HL-60/S4 treated with retinoic acid at 250 ng/mL for 4 days and 3 days (cell line): ENCODE data around the gene GCH1.
"Not testable (repeated sequence)": the region's sequence is repeated elsewhere in the genome, so short reads cannot be mapped to it uniquely, and the experiment has no call there.

Source experiments
- in situ Hi-C: fragments of 300-500 bp; cut with MboI; formaldehyde crosslinking; loops from 2 replicates; pipeline ENCODE4 v1.7.0; 2022; ENCODE audit warnings: low sequenced_read_pairs

The GCH1 gene, protein sequence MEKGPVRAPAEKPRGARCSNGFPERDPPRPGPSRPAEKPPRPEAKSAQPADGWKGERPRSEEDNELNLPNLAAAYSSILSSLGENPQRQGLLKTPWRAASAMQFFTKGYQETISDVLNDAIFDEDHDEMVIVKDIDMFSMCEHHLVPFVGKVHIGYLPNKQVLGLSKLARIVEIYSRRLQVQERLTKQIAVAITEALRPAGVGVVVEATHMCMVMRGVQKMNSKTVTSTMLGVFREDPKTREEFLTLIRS

DNA sequence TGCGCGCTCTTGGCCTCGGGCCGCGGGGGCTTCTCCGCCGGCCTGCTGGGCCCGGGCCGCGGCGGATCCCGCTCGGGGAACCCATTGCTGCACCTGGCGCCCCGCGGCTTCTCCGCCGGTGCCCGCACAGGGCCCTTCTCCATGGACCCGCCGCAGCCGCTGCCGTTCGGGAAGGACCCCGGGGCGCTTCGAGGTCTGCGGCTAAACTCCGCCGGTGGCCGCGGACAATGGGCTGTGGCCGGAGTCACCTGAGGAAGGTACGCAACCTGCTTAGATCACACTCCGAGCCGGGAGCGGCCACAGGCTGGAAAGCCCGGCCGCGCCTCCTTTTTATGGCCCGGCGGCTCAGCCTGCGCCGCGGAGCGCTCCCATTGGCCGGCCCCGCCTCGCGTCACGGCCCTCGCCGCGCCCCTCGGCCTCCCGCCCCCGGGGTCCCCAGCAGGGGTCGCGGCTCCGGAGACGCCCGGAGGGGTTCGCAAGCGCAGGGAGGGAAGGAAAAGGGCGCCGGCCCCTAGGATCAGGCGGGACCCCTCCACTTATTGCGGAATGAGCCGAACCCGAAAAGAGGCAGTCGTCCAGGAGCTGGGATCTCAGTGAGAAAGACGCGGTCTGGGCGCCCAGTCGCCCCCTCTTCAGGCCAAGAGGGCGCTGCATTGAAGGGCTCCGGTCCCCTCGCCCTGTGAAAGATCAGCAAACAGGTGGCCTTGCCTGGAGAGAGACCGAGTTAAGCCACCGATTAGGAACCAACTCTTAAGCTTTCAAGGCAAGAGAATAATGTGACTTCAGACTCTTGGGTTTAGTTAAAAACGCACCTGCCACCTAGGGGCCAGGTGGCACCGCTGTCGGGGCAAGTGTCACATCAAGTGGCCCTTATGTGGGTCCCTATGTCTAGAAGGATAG lies at the start of gene GCH1:
GCH1 (minus strand) TSS at position 306 of the 900 bp plus-strand sequence; CDS start at position 143, 163 bp downstream.
- in situ Hi-C loops, result no loop called here

DNA sequence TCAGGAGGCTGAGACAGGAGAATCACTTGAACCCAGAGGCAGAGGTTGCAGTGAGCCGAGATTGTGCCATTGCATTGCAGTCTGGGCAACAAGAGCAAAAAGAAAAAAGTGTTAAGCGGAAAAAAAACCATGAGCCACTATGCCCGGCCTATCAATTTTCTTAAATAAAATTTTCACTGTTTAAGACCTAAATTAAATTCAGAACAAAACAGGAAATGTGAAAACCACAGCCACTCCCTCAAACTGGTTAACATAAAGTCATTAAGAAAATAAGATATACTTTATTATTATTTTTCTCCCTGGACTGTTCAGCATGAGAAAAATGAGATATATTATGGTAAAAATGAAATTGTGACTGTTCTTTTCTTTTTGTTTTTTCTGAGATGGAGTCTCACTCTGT lies 44.6 kb upstream of the GCH1 start:
- in situ Hi-C loops, result no loop called here

DNA sequence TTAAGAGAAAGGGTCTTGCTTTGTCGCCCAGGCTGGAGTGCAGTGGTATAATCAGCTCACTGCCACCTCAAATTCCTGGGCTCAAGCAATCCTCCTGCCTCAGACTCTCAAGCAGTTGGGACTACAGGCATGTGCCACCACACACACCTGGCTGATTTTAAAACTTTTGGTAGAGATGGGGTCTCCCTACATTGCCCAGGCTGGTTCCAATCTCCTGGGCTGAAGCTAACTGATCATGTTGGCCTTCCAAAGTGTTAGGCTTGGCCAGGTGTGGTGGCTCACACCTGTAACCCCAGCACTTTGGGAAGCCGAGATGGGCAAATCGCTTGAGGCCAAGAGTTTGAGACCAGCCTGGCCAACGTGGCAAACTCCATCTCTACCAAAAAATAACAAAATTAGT lies 43.9 kb upstream of the GCH1 start:
- in situ Hi-C loops, result no loop called here

DNA sequence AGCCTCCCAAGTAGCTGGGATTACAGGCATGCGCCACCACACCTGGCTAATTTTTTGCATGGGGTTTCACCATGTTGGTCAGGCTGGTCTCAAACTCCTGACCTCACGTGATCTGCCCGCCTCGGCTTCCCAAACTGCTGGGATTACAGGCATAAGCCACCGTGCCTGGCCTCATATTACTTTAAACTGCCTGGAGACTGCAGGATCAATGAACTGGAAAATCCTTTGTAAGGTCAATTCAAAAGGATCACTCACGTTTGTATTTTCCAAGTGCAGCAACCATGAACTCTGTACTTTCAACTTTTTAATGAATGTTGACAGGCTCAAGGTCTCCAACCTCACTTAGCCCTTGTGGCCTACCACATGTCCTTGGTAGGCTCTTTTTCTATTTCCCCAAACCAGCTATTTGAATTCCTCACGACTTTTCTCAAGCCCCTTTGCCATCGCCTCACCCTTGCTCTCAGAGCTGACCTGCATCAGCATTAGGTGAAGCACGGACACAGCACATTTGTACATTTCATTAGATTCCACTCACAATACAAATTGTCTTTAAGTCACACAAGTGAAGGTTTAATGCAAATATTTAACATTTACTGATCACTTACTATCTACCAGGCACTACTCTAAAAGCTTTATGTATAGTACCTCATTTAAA lies 42.2 kb upstream of the GCH1 start:
- in situ Hi-C loops, result no loop called here

DNA sequence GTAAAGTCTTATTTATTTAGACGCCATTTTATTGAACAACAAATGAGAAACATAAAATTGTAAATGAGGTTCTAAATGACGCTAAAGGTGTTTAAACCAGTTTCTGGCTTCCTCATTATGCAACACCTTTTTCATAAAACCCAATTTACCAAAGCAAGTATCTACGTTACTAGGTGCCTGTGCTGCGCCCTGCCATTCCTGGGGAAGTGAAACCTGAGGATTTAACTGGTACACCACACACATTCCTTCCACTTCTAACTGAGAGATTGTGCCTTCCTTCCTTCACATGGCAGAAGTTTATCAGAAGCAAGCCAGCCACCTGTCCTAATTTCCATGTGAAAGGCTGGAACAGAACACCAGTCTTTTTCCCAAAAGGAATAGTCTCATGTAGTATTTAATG lies 40.3 kb upstream of the GCH1 start:
- in situ Hi-C loops, result no loop called here

DNA sequence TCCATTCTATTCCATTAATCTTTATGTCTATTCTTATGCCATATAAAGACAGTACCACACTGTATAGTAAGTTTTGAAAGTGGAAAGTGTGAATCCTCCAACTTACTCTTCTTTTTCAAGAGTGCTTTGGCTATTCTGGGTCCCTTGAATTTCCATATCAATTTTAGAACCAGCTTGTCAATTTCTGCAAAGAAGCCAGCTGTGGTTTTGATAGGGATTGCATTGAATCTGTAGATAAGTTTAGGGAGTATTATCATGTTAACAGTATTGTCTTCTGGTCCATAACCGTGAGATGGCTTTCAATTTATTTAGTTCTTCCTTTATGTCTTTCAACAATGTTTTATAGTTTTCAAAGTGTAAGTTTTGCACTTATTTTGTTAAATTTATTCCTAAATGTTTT lies 34.2 kb upstream of the GCH1 start:
- in situ Hi-C loops, result no loop called here

DNA sequence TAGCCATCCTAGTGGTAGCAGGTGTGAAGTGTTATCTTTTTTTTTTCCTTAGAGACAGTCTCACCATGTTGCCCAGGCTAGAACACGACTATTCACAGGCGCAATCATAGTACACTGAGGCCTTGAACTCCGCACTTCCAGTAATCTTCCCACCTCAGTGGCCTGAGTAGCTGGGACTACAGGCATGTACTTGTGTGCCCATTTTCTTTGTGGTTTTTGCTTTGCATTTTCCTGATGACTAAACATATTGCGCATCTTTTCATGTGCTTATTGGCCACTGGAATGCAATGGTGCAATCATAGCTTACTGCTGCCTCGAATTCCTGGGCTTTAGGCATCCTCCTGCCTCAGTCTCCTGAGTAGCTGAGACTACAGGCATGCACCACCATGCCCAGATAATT lies 33.3 kb upstream of the GCH1 start:
- in situ Hi-C loops, result no loop called here

DNA sequence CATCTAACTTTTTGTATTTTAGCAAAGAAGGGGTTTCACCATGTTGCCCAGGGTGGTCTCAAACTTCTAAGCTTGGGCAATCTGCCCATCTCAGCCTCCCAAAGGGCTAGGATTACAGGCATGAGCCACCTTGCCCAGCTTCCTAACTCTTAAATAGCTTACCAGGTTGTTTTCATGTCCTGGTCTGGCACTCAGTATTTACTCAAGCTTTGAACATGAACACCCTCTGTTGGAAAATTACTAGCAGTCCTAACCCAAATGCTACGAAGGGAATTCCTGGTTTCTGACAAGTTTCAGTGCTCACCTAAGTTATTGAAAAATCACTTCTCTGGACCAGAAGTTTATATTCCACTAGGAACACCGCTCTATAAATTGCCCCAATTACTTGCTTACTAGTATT lies 32.5 kb upstream of the GCH1 start:
- in situ Hi-C loops, result no loop called here

DNA sequence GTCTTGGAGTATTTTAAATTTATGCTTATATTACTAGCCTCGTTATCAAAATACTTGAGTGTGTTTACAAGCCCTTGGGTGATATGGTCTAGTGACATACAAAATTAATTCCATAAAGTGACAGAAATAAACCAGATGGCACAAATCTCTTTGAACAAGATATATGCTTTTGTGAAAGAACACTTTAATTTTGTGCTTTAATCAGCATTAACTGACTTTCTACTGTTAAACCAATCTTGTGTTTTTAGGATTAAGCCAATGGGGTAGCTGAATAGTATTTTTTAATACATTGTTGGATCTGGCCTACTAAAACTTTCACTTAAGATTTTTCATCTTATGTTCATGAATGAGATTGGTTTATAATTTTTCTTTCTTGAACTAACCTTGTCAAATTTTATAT lies 30.4 kb upstream of the GCH1 start:
- in situ Hi-C loops, result no loop called here

DNA sequence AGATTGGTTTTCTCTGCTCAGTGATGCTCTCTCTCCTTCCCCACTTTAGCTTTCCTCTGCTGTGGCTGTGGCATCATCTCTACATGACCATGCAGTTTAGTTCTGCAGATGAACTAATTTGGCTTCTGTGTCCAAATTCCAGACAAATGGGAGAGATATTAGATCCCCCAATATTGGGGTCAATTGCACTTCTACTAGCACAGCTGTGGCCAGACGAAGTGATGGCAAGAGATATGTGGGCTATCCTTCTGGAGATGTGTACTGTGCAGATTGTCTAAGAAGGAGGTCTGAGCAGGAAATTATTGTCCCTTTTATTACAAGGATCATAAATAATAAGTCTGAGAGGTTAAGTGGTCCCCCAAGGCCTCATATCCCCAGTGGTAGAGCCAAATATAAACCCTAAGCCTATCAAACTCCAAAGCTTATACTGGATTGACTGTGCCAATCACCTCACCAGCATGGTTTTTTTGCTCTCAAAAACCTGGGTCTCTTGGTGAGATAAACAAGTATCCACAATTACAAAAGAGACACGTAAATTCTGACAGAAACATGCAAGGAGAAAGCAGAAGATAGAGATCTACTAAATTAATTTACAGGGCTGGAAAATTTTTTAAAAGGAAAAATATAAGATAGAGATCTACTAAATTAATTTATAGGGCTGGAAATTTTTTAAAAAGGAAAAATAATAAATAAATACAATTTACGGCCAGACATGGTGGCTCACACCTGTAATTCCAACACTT lies 29.1 kb upstream of the GCH1 start:
- in situ Hi-C loops, result no loop called here

DNA sequence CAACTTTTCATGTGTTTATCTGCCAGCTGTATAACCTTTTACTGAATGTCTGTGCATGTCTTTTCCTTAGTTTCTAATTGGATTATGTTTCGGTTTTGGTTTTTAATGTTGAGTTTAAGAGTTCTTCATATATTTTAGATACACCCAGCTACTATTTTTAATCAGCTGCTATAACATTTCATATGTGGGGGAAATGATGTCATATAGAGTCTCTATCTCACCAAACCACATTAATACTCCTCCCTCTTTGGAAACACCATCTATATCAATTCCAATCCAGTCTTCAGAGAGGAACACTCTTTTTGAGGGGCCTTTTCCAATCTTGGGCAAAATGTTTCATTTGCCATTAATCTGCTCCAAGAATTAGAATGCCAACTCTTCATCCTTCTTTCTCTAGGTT lies 28.5 kb upstream of the GCH1 start:
- in situ Hi-C loops, result no loop called here

DNA sequence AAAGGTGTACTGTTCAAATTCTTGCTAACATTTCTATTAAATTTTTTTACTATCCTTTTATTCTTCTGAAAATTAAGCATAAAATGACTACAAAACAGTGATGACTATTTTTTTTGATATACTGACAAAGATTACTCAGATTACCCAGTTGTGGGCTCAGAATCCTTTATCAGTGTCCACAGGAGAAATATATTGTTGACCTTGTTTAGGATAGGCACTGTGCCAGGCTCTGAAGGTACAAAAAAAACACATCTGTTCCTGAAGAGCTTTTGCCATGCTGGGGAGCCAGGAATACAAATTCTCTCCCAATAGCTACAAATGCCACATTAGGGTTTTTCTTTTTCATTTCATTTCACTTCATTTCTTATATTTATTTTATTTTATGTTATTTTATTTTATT lies 26.9 kb upstream of the GCH1 start:
- in situ Hi-C loops, result no loop called here

DNA sequence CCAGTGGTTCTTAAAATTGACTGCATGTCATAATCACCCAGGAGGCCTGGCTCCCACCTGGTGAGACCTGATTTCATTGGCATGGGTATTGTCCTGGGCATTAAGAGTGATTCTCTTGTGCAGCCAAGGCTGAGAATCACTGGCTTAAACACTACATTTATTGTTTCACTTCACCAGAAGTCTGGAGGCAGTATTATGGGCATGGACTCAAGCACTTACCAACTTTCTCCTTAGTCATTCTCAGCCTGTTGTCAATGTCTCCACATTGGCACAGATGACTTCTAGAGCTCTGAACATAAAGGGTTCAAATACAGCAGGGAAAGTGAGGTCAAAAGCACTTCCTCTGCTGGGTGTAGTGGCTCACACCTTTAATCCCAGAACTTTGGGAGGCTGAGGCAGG lies 25.6 kb upstream of the GCH1 start:
- in situ Hi-C loops, result no loop called here

DNA sequence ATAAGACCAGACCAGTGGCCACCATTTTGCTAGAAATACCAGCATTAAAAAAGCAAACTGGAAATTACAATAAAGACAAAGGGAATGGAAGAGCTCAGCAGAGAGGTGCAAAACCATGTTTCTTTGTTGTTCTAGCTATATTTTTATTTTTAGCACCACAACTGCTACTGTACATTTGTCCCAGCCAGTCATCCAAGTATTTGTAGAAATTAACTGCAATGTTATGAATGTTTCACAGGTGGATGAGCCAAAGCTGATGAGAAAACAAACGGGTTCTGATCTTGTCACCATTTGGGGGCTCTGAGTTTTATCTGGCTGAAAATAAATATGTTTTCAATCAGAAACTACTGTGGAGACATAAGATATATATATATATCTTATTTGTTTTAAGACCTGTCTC lies 24.9 kb upstream of the GCH1 start:
- in situ Hi-C loops, result no loop called here

DNA sequence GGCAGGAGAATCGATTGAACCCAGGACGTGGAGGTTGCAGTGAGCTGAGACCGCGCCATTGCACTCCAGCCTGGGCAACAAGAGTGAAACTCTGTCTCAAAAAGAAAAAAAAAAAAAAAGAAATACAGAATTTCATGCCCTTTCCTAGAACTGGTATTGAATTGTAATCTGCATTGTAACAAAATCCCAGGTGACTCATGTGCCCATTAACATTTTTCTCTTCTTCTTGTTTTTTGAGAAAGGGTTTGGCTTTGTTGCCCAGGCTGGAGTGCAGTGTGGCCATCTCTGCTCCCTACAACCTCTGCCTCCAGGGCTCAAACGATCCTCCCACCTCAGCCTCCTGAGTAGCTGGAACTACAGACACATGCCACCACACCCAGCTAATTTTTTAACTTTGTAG lies 23.9 kb upstream of the GCH1 start:
- in situ Hi-C loops, result not testable (repeated sequence)

DNA sequence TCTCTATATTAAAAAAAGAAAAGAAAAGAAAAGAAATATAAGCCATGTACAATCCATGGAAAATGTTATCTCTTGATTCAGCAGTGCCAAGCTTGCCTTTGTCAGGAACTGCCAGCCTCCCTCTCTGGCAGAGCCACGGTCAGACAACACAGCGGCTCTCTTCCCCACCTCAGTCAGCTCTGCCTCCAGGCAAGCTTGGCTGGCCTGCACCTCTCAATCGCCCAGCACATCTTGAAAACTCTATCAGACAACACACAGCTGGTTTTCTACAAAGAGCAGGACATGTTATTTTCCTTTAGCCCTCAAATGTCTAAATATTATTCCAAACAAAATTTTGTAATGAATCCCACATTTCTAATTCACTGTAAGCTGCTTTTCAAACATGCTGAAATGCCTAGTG lies 20.0 kb upstream of the GCH1 start:
- in situ Hi-C loops, result no loop called here

DNA sequence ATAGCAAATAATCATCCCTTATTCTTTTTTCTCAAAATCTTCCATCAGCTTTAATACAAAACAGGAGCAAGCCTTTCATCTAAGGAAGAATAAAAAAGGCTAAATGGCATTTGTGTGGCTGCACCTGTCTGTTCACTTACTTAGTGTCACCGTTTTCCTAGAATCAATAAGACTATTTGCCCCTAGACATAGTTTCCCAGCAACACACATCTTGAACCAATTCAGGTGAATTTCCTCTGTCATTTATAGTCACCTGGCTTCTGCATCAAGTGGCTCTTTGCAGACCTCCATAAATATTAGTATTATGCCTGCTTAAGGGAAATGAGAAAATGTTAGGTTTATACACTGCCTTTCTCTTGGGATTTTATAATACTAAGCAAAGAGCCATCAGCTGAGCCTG lies 17.4 kb upstream of the GCH1 start:
- in situ Hi-C loops, result no loop called here

DNA sequence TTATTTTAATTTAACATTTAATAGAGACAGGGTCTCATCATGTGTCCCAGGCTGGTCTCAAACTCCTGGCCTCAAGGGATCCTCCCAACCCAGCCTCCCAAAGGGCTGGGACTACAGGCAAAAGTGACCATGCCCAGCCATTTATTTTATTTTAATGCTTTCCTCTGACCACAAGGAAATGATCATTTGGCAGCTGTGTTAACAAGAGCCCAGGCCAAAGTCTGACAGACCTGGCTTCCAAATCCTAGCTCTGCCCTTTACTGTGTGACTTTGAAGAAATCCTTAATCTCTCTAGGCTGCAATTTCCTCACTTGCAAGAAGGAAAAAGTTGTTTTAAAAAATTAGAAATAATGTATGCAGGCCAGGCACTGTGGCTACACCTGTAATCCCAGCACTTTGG lies 16.7 kb upstream of the GCH1 start:
- in situ Hi-C loops, result no loop called here

DNA sequence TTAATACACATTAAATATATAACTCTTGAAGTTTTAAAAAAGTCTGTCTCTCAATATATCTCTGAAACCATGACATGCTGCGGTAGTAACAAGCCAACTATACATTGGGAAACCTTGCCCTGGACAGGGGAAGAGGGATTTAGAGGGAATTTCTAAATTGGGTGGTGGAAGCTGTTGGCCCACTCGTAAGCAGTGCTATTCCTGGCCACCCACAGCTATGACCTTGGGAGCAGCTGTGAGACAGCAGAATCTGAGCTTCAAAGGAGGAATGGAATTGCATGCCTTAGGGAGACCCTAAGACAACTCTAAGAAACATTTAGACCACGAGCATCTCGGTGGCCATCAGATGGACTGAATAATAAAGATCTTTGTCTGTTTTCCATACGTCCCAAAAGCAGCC lies 15.8 kb upstream of the GCH1 start:
- in situ Hi-C loops, result no loop called here

DNA sequence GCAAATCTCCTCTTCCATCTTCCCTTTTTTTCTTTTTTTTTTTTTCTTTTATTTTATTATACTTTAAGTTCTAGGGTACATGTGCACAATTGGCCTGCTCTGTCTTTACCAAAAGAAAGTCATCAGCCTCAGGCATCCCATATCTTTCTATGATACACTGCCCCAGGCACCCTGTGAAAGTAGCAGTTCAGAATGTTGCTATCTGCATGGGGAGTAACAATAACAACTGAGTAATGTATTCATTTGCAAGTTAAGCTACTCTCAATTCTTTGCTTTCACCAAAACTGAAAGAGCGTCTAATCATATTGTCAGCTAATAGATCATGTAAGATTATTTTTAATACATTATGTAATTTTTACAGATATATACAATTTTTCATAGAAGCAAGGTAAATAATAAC lies 13.5 kb upstream of the GCH1 start:
- in situ Hi-C loops, result no loop called here

DNA sequence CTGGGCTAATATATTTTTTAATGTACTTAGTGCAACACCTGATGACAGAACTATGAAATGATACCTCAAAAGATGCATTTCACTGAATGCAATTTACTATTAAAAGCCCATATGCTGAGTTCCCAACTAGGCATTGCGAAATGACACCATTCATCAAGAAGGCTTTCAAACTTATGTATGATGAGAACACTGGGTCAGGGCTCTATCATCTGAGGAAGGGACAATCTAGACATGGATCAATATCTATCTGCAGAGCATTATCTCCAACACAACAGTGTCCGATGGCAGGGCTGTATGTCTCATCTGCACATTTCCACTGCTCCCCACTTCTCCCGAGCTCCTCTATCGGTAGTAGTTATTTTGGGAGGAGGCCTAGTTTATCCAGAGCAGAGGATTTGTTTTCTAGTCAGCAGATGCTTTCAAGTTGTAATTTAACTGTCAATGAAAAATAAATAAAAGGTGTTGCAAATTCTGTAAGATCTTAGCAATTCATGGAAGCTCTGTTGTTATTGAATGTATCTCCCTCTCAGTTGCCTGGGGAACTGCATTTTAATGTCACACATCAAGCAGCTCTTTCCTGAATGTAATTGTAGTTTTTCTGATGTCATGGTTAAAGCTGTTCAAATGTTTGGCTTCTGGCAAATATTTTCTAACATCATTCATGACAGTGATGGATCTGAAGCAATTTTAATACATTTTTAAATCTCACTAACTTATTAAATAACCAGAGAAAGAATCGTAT lies 7.4 kb upstream of the GCH1 start:
- in situ Hi-C loops, result no loop called here
